ENCODE data around the gene EML4. TPM values are rescaled to one million over a fixed set of nuclear protein-coding genes. Genes with fewer than 3 reads are reported as not detected.

Gene EML4
- total RNA-seq, 1 experiment from 2014 or later: 93.7 TPM

GRCh38 chr2:42135381-42136312, 33.5 kb upstream of the EML4 start:
- Histone ChIP-seq H3K36me3 (ENCODE audit: insufficient read depth, low read length, poor library complexity, severe bottlenecking) (no peaks in the 10 kb centered on the region), H3K9me3 (ENCODE audit: low read depth, low read length, poor library complexity, severe bottlenecking) (no peaks in the 10 kb centered on the region), H3K27ac (ENCODE audit: low read depth, low read length, poor library complexity, severe bottlenecking) (peak overlapping the region; percentile 58), H3K4me1 (ENCODE audit: insufficient read depth, low read length, poor library complexity, severe bottlenecking) (peaks cover 85% of the 10 kb centered on the region), H3K27me3 (replicated peaks; ENCODE audit: insufficient read depth, low read depth, low read length, poor library complexity) (no peaks in the 10 kb centered on the region), H3K4me3 (ENCODE audit: low read depth, low read length, poor library complexity, severe bottlenecking) (no peak overlapping the region)
- POLR2A ChIA-PET (ENCODE audit: low non-redundant PET): interaction anchor here (0.5 to 0.6 kb wide), 2 partner anchors 48 to 184 kb away, joined by 3 read pairs; no protein-coding TSS in a partner anchor
- DNase-seq (ENCODE audit: low spot score): peak; percentile 37
- BruUV-seq (replicated peaks): no TSS peak
- CTCF ChIA-PET: no interaction called here
- TF ChIP-seq EZH2 (IDR thresholded peaks at IDR 0.05; ENCODE audit: borderline replicate concordance, low read depth, low read length, poor library complexity, severe bottlenecking) (no peak), CTCF (conservative IDR thresholded peaks at IDR 0.05; ENCODE audit: low read depth, low read length) (no peak)
- intact Hi-C loops (cut with micrococcal nuclease; ENCODE audit: unreplicated experiment): no loop called here

- H3K4me1 ChIP-seq (ENCODE audit: insufficient read depth, low read length, poor library complexity, severe bottlenecking): peaks cover 89% of the 10 kb centered on the region
- ChIA-PET CTCF (interaction anchor here (0.6 to 0.7 kb wide), 2 partner anchors 26 to 282 kb away, joined by 6 to 8 read pairs; no protein-coding TSS in a partner anchor), POLR2A (ENCODE audit: low non-redundant PET) (no interaction called here)
- no peaks in the 10 kb centered on the region for H3K36me3 ChIP-seq (ENCODE audit: insufficient read depth, low read length, poor library complexity, severe bottlenecking)
- H3K27ac ChIP-seq (ENCODE audit: low read depth, low read length, poor library complexity, severe bottlenecking): peak overlapping the region; percentile 4
- H3K4me3 ChIP-seq (ENCODE audit: low read depth, low read length, poor library complexity, severe bottlenecking): no peak overlapping the region
- DNase-seq (ENCODE audit: low spot score): no peak
- no peak for TF ChIP-seq EZH2 (IDR thresholded peaks at IDR 0.05; ENCODE audit: borderline replicate concordance, low read depth, low read length, poor library complexity, severe bottlenecking)
- TF ChIP-seq CTCF (conservative IDR thresholded peaks at IDR 0.05; ENCODE audit: low read depth, low read length): no peak
- H3K27me3 ChIP-seq (replicated peaks; ENCODE audit: insufficient read depth, low read depth, low read length, poor library complexity): no peaks in the 10 kb centered on the region
- H3K9me3 ChIP-seq (ENCODE audit: low read depth, low read length, poor library complexity, severe bottlenecking): no peaks in the 10 kb centered on the region
- intact Hi-C loops (cut with micrococcal nuclease; ENCODE audit: unreplicated experiment): no loop called here
- no TSS peak for BruUV-seq (replicated peaks)
Measured at GRCh38 chr2:42136782-42137124, 32.4 kb upstream of the EML4 start.

- no TSS peak for BruUV-seq (replicated peaks)
- Histone ChIP-seq H3K9me3 (ENCODE audit: low read depth, low read length, poor library complexity, severe bottlenecking) (no peaks in the 10 kb centered on the region), H3K4me3 (ENCODE audit: low read depth, low read length, poor library complexity, severe bottlenecking) (no peak overlapping the region), H3K4me1 (ENCODE audit: insufficient read depth, low read length, poor library complexity, severe bottlenecking) (peaks cover 88% of the 10 kb centered on the region), H3K27me3 (replicated peaks; ENCODE audit: insufficient read depth, low read depth, low read length, poor library complexity) (no peaks in the 10 kb centered on the region), H3K27ac (ENCODE audit: low read depth, low read length, poor library complexity, severe bottlenecking) (peak overlapping the region; percentile 33), H3K36me3 (ENCODE audit: insufficient read depth, low read length, poor library complexity, severe bottlenecking) (no peaks in the 10 kb centered on the region)
- no peak for DNase-seq (ENCODE audit: low spot score)
- intact Hi-C loops (cut with micrococcal nuclease; ENCODE audit: unreplicated experiment): no loop called here
- POLR2A ChIA-PET (ENCODE audit: low non-redundant PET): no interaction called here
- no peak for TF ChIP-seq CTCF (conservative IDR thresholded peaks at IDR 0.05; ENCODE audit: low read depth, low read length)
- no peak for TF ChIP-seq EZH2 (IDR thresholded peaks at IDR 0.05; ENCODE audit: borderline replicate concordance, low read depth, low read length, poor library complexity, severe bottlenecking)
- CTCF ChIA-PET: interaction anchor here (0.6 to 0.7 kb wide), 2 partner anchors 27 to 282 kb away, joined by 6 to 8 read pairs; no protein-coding TSS in a partner anchor
Measured at GRCh38 chr2:42137125-42137841, 31.9 kb upstream of the EML4 start.

Measured in A673 (cell line).